NCI-H510A treated with DMSO at 0.1 percent for 48 hours (cell line): ENCODE results near the gene RRM2.

Experiments
- DNase-seq: peaks from one replicate; lab custom pipeline; 2025; lab: John Stamatoyannopoulos, UW

Gene RRM2

DNA sequence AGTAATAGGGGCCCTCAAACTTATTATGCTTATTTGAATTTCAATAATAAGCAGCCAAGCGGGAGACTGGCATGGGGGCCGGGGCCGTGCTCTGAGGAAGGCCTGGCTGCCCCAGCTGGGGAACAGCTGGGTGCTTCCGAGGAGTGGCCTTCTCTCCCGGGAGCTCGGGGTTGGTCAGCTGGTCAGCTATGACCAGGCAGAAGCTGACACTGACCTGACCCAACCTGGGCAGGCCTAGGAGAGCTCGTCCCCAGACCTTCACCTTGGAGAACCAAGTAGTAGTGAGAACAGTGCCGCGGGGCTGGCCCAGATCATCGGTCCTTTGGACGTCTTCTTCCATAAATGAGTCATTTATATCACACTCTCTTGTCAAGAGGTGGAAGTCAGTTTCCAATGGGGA lies 36.1 kb downstream of the RRM2 start:
- no peak for DNase-seq

DNA sequence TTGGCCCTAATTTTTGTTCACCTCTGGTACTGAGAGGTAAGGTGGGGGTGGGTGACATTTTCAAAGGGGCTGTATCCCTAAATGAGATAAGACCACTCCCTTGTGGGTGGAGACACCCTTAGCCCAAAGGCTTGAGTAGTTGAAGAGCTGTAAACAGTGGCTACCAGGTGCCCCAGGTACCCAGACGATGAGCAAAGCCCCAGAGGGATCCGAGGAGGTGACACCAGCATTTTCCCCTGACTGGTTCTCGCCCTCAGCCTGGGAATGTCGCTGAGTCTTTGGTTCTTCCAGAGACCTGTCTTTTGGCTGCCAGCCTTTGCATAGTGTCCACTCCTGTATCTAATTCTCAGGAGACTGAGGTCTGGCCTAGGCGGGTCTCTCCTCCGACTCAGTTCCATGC lies 36.5 kb downstream of the RRM2 start:
- DNase-seq = no peak

DNA sequence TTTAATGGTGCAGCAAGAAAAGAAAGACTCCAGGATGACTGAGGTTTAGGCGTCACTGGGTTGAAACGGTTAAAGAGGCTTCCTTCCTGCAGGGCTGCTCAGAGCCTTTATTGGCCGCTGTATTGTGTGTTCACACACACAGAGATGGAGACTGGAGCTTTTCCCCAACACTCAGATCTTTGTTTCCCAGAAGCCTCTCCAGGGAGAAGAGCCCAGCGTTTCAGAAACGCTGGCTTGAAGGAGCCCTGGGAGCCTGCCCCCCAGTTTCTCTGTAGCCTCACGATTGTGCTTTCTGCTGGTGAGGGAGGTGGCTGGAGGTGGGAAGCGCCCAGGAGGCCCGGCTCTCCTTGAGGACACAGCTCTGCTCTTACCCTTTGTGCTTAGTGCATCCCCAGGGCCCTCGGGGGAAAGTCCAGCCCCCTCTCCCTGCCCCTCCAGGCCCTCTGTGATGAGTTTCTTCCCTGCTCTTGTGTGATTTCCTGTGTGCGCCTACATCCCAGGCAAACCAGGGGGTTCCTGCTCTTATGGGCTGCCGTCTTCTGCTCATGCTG lies 37.1 kb downstream of the RRM2 start:
- DNase-seq = no peak

DNA sequence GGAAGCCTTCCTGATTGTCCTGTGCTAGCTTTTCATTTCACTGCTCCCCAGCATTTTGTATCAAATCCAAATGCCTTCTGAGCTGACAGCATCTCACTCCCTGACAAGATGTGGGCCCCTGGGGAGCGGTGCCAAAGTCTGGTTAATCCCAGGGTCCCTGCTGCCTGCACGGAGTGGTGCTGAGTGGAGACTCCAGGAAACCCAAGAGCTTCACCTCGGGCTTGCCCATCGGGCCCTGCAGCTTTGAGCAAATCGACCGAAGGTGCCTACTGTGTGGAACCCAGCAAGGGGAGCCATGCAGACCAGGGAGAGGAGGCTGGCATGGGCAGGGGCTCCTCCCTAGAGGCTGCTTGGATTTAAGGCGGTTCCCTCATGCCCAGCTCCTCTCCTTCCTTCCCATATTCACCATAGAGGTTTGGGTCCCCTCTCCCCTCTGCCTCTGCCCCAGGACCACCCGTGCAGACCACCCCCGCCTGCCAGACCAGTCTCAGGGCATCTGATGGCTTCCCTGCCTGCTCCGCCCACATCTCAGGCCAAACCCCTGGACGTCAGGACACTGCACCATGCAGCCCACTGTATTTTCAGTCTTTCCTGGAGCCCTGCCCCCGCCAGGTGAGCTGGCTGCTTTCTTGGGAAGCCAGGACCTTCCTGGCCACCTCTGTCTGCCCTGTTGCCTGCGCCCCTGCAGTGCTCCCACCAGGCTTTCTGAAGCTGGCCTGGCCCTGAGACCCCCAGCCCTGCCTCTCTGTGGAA lies 37.8 kb downstream of the RRM2 start:
- DNase-seq = no peak

DNA sequence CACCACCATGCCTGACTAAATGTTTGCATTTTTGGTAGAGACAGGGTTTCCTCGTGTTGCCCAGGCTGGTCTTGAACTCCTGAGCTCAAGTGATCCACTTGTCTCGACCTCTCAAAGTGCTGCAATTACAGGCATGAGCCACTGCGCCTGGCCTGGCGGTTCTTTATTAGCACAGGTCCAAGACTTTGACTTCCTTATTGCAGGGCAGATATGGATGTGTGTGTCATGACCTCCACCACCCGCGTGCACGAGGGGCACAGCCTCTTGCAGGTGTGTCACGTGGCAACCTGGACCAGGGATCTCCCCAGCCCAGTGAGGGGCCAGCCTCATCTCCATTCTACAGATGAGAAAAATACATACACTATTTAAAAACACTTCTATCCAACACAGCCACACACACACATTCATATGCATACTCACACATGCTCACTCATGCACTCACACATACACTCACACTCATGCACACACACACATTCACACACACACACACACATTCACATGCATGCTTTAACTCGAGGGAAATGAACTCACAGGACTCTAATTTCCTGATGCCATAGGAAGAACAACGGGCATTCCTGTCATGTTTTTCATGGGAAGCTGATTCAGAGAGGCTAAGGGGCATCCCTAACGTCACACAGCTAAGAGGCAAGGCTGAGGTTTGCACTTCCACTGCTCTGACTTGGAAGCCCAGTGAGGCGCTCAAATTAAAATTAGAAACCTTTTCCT lies 38.8 kb downstream of the RRM2 start:
- DNase-seq = no peak

DNA sequence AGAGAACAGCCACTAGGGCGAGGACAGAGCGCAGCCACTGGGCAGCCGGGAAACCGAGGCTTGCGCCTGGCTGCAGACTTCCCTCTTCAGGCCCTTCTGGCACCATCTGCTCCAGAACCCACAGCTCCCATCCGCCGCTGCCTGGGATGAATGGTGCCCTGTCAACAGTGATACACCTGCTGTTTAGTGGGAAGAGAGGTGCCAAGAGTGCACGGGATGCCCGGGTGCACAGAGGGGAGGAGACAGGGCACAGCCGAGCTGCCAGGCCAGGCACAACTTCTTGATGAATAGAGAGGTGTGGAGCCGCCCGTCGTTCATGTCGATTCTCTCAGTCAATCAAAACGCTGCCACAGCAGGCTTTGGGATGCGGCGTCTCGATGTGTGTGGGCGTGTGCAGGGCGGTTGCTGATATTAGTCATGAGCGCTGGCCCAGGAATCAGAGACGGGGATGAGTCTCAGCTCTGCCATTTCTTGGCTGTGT lies 39.5 kb downstream of the RRM2 start:
- peak; percentile 45 for DNase-seq

DNA sequence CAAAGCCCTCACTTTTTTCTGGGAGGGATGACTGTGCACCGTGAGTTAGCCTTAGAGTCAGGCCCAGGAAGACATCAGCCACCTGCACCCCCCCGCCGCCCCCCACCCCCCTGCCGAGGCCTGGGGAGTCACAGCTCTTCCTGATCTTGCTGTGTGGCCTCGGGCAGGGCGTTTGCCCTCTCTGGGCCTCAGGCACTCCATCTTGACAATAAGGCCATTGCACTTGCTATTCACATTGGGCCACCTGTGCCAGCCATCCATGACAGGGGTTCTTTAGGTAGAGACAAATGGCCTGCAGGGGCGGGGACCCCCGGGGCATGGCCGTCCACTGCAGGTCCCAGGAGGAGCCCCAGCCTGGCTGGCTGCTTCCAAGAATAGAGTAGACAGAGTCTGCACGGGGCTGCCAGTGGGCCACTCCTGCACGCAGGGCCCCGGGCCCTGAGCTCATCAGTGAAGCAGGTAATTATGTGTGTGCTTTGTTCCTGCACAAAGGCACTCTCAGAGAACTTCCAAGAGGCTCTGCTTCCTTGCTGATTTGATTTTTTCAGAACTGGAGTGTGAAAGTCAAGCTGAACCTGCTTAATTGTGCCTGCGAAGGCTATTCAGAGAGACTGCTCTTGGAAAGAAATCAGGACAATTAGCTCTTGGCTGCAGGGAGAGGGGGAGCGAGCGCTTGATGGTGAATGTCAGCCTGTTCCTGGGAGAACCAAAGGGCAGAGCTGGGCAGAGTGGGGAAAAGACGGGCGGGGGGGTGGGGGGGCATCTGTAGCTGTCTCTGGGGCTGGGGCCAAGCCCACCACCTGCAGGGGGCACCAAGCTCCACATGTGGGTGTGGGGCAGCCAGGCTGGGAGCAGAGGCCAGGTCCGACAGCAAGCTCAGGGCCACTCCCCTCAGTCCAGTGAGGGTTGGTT lies 40.3 kb downstream of the RRM2 start:
- no peak for DNase-seq

DNA sequence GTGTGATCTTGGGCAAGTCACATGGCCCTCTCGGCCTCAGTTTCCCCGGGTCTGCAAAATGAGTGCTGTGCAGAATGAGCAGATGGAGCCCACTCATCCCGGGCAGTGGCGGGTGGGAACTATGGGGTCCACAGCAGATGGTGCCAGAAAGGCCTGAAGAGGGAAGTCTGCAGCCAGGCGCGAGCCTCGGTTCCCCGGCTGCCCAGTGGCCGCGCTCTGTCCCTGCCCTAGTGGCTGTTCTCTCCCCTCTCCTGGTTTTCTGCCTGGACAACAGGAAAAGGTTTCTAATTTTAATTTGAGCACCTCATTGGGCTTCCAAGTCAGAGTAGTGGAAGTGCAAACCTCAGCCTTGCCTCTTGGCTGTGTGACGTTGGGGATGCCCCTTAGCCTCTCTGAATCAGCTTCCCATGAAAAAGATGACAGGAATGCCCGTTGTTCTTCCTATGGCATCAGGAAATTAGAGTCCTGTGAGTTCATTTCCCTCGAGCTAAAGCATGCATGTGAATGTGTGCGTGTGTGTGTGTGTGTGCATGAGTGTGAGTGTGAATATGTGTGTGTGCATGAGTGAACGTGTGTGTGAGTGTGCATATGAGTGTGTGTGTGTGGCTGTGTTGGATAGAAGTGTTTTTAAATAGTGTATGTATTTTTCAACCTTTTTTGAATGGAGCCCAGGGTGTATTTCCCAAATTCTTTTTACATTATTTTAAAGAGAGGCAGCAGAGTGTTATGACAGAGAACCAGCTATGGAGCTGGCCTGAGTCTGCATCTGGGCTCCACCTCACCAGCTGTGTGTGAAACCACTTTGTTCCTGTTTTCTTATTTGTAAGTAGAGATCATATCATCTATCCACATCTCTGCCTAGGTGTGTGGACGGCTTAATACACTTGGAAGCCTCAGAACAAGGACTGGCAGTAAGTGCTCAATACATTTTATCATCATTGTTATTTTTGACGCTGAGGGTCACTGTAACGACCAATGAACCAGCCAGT lies 41.3 kb downstream of the RRM2 start:
- no peak for DNase-seq

DNA sequence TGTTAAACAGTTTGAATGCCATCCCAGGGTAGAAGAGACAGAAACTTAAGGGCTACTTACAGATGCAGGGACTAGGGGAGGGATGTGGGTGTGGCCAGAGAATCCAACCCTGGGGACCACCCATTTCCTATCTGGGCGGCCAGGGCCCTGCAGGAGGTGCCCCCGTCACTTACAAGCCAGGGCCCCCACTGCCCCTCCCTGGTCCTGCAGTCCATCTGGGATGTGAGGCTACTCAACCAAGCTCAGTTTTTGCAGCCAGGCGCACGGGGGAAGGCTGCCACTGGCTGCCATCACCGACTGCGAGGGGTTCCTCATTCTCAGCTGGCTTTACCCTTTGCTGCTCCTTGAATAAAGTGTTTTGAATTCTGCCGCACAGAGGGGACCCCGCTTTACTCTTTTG lies 42.1 kb downstream of the RRM2 start:
- DNase-seq = no peak

DNA sequence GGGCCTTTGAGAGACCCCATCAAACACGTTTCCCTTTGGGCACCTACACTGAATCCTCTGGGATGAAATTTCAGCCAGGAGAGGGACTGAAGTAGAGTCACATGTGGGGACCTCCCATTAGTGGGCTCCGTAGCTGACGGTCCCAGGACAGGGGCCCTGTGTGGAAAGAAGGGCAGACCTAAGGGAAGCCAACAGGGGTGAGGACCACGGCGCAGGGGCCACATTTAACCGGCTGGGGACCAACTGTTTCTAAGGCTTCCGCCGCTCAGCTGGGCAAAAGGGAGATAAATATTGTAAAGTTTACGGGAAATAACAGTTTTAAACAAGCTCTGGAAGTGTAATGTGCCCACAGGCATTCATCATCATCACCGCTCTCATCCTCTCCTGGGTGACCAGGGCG lies 42.7 kb downstream of the RRM2 start:
- no peak for DNase-seq

DNA sequence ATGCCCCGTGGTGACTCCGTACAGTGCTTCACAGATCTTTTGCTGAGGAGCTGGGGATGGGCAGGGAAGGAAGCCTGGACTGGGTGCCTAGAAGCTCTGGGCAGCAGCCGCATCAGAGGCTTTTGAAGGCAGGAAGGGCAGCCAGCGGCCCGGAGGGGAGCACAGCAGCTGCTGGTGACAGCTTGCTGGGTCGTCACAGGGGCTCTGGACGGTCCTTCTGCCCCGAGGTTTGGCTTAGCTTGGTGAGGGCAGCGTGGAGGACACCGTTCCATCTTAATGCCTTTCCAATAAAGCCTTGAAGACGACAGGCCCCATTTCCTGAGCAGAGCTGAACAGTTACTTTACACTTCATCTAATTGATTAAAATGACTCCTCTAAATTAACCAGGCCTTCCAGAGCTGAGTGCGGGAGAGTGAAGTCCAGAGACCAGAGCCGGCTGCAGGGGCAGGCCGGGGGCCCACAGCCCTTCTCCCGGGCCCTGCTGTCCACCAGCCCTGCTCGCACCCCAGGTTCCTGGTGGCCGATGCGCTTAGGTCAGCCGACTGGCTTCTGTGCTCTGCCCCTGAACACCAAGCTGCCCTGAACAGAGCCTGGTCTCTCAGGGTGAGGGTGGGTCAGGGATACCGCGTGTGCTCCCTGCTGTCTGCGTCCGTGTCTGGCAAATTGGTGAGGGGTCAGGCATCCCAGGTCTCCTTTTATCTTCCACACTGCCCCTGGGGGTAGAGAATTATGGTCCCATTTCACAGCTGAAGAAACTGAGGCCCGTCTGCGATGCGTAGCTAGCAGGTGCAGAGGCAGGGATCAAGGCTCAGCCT lies 43.5 kb downstream of the RRM2 start:
- DNase-seq = no peak

DNA sequence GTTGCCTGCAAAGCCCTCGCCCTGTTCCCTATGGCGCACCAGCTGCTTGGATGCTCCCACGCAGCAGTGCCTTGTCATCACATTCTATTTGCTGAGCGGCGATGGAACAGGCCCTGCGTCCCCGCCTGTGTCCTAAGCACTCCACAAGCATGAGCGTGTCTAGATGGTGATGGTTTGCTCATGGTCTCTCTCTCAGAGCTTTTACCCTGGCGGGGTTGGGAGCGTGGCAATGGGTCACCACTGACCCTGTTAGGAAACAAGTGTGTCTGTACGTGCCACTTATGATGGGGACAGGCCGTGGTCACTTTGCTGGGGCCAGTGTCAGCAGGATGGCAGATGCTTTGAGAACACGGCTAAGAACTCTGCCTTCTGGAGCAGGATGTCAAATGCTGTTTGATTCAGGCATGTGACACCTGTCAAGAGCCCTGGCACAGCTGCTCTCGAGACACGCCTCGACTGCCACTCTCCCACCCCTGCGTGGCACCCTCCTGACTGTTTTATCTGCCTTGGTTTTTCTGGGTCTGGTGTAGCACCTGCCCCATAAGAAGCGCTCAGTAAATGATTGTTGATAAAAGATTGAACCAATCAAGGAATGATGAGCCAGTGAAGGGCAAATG lies 44.2 kb downstream of the RRM2 start:
- peak; percentile 43 for DNase-seq

DNA sequence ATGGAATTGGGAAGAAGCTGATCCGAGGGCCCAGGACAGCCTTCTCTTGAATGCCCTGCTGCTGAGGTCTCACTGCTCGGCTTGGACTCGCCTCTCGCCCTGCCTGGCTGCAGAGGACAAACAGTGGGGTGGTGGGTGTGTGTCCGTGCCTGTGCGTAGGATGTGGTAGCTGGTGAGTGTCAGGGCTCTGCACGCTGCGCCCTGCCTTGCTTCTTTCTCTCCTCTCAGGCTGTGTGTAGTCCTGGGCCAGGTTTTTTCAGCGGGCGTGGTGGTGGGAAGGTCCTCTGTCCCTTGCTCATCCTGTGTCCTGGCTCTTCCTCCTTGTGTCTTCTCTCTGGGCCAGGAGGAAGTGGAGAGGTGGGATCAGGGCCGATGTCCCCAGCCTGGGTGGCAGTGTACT lies 44.8 kb downstream of the RRM2 start:
- DNase-seq = no peak

DNA sequence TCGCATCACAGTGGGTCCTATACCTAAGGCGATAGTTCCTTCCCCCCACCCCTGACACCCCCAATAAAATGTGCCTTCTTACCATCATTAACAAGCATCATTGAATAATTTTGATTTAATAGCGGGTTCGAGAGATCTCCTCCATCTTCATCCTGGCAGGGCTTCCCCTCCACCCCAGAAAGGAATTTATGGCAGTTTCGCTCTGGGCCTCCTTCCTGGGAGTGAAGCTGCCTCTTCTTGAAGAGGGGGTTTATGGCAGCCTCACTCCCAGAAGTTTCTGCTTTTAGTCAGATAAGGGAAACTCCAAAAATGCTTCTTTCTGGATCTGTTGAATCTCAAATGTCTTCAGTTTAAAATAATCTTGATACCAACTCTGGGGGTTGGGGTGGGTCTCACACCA lies 45.7 kb downstream of the RRM2 start:
- DNase-seq = no peak

DNA sequence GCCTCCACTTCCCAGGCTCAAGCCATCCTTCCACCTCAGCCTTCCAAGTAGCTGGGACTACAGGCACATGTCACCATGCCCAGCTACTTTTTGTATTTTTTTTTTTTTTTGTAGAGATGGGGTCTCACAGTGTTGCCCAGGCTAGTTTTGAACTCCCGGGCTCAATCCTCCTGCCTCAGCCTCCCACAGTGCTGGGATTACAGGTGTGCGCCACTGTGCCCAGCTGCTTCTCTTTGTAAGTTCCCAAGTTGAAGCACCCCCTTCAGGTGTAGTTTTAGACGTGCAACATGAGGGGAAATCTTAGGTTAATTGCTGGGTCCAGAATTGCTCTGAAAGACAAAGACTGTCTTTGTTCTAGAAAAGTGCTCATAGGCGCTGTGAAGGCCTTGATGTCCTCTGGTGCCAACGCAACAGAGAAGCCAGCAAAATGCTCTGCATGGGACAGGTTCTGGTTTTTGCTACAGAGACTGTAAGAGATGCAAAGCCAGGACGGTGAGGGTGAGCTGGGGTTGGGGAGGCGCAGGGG lies 46.6 kb downstream of the RRM2 start:
- DNase-seq = no peak

DNA sequence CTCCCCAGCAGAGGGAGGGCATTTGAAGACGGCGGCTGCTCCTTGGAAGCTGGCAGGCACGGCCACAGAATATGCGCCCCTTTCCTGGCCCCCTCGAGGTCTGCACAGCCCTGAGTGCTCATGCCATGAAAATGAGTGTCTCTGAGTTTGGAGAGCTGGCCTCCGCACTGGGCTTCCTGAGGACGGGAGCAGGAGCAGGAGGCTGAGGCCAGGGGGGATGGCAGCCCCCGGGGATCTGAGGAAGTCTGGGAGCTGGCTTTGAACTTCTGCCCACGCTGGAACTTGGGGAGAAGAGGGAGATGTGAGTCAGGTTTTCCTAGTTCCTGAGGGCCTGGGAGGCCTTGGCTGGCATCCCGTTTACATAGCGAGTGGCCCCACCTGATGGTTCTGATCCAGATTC lies 47.0 kb downstream of the RRM2 start:
- no peak for DNase-seq

DNA sequence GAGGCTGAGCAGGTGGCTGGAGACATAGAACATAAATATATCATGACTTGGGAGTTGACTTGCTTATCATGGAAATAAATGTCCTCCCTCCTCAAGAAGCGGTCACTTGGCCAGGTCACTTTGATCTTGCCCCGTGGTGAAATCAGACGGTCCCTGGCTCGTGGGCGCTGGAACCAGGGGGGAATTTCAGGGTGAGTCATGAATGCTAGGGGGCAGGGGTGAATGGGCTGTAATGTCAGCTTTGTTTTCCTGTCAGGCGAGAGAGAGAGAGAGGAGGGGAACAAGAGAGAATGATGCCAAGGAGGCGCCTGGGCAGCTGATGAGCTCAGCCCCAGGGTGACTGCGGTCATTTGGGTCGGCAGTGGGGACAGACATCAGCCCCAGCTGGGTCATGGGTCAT lies 47.7 kb downstream of the RRM2 start:
- no peak for DNase-seq

DNA sequence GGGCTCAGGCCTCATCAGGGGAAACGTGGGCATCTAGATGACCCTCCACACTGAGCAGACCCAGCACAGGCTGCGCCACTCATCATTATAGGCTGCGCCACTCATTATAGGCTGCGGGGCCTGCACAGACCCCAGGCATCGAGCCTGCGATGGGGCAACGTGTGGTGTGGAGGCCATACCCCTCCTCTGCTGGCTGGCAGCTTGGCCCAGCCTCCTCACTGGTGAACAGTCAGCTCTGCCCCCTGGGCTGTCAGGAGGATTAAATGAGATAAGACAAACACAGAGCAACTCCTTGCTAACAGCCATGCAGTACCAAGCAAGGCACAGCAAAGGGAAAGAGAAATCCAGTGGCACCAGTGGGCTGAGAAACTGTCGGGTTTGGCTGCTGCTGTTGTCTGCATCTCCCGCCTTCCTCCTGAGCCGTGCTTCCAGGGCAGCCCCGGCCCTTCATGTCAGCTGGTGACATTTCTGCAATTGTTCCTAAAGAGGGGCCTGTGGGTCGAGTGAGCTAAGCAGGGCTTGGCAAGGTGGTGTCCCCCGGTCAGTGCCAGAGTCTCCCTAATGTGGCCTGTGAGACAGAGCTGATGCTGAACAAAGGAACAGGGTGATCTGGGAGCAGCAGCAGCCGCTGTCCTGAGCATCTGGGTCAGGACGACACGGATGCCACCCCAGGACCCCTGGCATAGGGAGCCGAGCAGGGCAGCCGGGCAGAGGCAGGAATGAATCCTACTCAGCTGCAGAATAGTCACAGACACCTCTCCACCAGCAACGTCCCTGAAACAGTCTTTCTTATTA lies 48.7 kb downstream of the RRM2 start:
- DNase-seq = no peak
